PFSK-1 (cell line): ENCODE measurements around the gene INSIG1.

Source experiments
- FOXP2 ChIP-seq: optimal IDR thresholded peaks from 2 replicates; pipeline ENCODE3; 2011; ENCODE audit warnings: borderline replicate concordance, control low read depth, inconsistent platforms; ENCODE audit not compliant: insufficient read depth; ENCODE audit errors: extremely low read length, extremely low read depth
- POLR2AphosphoS5 ChIP-seq: IDR thresholded peaks from 2 replicates; pipeline ENCODE4 v1.6.1; 2012; ENCODE audit warnings: low read depth, mild to moderate bottlenecking, control low read depth, low read length, moderate library complexity
- REST ChIP-seq, 2 experiments: IDR thresholded peaks; 2 replicates each; pipeline versions ENCODE4 v1.6.1 to v1.8.0; 2011 to 2012; ENCODE audit warnings: low read depth in 2 of 2, low read length in 2 of 2, control low read depth in 1 of 2, inconsistent platforms in 1 of 2, mild to moderate bottlenecking in 1 of 2, moderate library complexity in 1 of 2; ENCODE audit not compliant: insufficient read depth in 1 of 2
- SIN3A ChIP-seq: IDR thresholded peaks from 2 replicates; pipeline ENCODE4 v1.6.1; 2012; ENCODE audit warnings: mild to moderate bottlenecking, low read length, moderate library complexity, borderline replicate concordance; ENCODE audit not compliant: insufficient read depth
- TAF1 ChIP-seq: IDR thresholded peaks from 2 replicates; pipeline ENCODE4 v1.6.1; 2012; ENCODE audit warnings: low read length, control low read depth, borderline replicate concordance; ENCODE audit not compliant: insufficient read depth

The INSIG1 gene

GRCh38 chr7:155333346-155334234 lies 35.9 kb downstream of the INSIG1 start:
- TF ChIP-seq FOXP2 (no peak), POLR2AphosphoS5 (no peak), SIN3A (no peak), TAF1 (no peak), REST (IDR thresholded peaks at IDR 0.05; ENCODE audit: insufficient read depth in 1 of 2, low read depth in 2 of 2, low read length in 2 of 2) (no peak)

GRCh38 chr7:155336812-155337602 lies 39.3 kb downstream of the INSIG1 start:
- TF ChIP-seq SIN3A (no peak), POLR2AphosphoS5 (no peak)

- TF ChIP-seq POLR2AphosphoS5 = no peak
- TF ChIP-seq TAF1 = no peak
- TF ChIP-seq SIN3A = no peak
- no peak for TF ChIP-seq REST (IDR thresholded peaks at IDR 0.05; ENCODE audit: insufficient read depth in 1 of 2, low read depth in 2 of 2, low read length in 2 of 2)
- no peak for TF ChIP-seq FOXP2
Observed at GRCh38 chr7:155337946-155338631, 40.4 kb downstream of the INSIG1 start.

GRCh38 chr7:155338632-155339320 lies 41.1 kb downstream of the INSIG1 start:
- TF ChIP-seq TAF1 (no peak), SIN3A (no peak), REST (IDR thresholded peaks at IDR 0.05; ENCODE audit: insufficient read depth in 1 of 2, low read depth in 2 of 2, low read length in 2 of 2) (no peak), FOXP2 (no peak), POLR2AphosphoS5 (no peak)

GRCh38 chr7:155339474-155339873 lies 41.8 kb downstream of the INSIG1 start:
- TF ChIP-seq FOXP2 (no peak), TAF1 (no peak), REST (IDR thresholded peaks at IDR 0.05; ENCODE audit: insufficient read depth in 1 of 2, low read depth in 2 of 2, low read length in 2 of 2) (no peak), POLR2AphosphoS5 (no peak), SIN3A (no peak)
